ENCODE data around the gene PNKD.

PNKD gene

DNA sequence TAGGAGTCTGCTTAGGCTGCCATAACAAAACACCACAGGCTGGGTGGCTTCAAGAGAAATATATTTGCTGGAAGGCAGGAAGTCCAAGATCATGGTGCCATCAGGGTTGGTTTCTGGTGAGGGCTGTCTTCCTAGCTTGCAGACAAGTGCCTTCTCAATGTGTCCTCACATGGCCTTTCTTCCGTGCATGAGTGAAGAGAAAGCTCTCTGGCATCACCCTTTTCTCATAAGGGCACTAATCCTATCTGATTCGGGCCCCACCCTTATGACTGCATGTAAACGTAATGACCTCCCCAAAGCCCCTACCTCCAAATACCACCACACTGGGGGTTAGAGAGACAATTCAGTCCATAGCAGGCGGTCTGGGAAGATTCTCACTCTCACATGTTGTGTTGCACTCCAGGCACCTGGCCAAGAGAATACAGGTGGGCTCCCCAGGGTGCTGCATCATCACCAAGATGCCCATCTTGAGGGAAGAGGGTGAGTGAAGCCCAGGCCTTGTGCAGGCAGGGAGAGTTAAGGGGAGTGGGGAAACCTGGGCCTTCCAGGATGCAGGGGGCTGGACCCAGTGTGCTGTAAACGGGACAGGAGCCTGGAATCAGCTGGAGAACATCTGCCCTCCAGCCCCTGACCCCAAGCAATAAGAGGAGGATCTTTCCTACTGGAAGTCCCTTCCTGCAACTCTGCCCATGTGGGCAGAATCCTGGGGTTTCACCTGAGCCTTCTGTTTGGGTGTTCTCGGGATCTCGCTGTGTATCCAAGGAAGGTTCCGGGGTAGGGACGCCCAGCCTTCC, 96.5 kb downstream of the PNKD start:
- Histone ChIP-seq H3K9ac (ENCODE audit: low read length) (peak overlapping the region; percentile 68), H3K9me3 (ENCODE audit: control insufficient read depth, low read depth, low read length) (no peaks in the 10 kb centered on the region), H3K27me3 (ENCODE audit: control insufficient read depth, insufficient read depth, low read length) (no peaks in the 10 kb centered on the region), H3K36me3 (ENCODE audit: control insufficient read depth, low read depth, low read length) (no peaks in the 10 kb centered on the region), H3K4me3 (ENCODE audit: low read length) (peak overlapping the region; percentile 72), H3K27ac (ENCODE audit: low read length) (no peak overlapping the region), H3K4me1 (ENCODE audit: control insufficient read depth, low read depth, low read length) (peaks cover 3% of the 10 kb centered on the region)

DNA sequence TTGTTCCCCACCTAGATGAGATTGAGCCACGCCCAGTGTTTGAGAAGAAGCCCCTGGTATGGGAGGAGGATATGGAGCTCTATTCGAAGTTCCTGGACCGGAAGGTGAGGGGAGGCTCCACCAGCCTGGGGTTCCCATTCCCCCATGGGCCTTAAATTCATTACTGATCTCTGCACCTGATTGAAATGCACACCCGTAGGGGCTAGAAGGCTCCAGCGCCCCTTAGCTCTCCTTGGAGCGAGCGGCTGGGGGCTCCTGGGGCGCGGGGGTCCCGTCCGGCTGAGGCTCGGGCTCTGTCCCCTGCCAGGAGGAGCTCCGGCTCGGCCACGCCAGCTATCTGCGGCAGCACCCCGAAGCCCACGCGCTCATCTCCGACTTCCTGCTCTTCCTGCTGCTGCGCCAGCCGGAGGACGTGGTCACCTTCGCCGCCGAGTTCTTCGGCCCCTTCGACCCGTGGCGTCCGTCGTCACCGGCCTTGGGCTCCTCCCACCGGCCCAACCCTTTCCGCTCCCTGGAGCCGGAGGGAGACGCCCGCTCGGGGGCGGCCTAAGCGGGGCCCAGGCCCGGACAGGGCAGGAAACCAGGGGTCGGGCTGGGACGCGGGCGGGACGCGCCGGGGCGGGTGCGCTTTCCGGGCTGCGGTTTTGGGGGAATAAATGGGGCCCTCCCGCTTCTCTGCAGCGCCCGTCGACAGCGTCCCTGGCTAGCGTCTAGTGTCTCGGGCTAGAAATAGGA, 97.3 kb downstream of the PNKD start:
- Histone ChIP-seq H3K27me3 (ENCODE audit: control insufficient read depth, insufficient read depth, low read length) (no peaks in the 10 kb centered on the region), H3K36me3 (ENCODE audit: control insufficient read depth, low read depth, low read length) (no peaks in the 10 kb centered on the region), H3K9me3 (ENCODE audit: control insufficient read depth, low read depth, low read length) (no peaks in the 10 kb centered on the region), H3K4me3 (ENCODE audit: low read length) (peak overlapping the region; percentile 72), H3K9ac (ENCODE audit: low read length) (peak overlapping the region; percentile 68), H3K27ac (ENCODE audit: low read length) (no peak overlapping the region), H3K4me1 (ENCODE audit: control insufficient read depth, low read depth, low read length) (peaks cover 3% of the 10 kb centered on the region)

DNA sequence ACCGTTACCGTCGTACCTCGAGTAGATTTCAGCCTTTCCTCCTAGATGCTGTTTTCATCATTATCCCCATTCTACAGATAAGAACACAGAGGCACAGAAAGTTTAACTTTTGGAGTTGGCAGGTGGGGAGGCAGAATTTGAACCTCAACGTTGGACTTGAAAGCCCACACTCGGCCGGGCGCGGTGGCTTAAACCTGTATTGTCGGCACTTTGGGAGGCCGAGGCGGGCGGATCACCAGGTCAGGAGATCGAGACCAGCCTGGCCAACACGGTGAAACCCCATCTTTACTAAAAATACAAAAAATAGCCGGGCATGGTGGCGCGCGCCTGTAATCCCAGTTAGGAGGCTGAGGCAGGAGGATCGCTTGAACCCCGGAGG, 97.8 kb downstream of the PNKD start:
- Histone ChIP-seq H3K36me3 (ENCODE audit: control insufficient read depth, low read depth, low read length) (no peaks in the 10 kb centered on the region), H3K9me3 (ENCODE audit: control insufficient read depth, low read depth, low read length) (no peaks in the 10 kb centered on the region), H3K27me3 (ENCODE audit: control insufficient read depth, insufficient read depth, low read length) (no peaks in the 10 kb centered on the region), H3K4me3 (ENCODE audit: low read length) (peak overlapping the region; percentile 72), H3K9ac (ENCODE audit: low read length) (peak overlapping the region; percentile 68), H3K4me1 (ENCODE audit: control insufficient read depth, low read depth, low read length) (peaks cover 3% of the 10 kb centered on the region), H3K27ac (ENCODE audit: low read length) (no peak overlapping the region)

DNA sequence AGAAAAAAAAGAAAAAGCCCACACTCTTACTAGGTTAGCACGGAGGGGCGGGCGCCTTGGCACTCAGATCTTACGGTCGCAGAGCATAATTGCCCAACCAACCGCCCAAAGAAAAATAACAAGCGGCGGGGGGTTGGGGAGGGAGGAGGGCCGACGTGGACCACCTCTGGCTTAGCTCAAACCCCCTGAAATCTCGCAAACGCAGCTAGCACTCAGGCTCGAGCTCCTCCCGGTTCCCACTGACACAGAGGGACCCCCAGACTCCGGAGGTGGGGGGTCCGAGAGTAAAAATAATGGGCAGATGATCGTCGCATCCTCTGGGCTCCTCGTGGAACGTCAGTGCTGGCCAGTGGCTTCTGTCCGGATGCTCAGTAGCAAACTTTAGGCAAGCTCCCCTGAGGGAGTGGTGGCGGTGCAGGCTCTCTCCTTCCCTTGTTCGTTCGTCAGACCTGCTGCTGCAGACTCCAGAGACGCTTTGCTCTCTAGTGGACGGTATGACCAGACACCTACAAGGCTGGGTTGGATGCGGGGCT, 98.4 kb downstream of the PNKD start:
- H3K36me3 ChIP-seq (ENCODE audit: control insufficient read depth, low read depth, low read length), result no peaks in the 10 kb centered on the region
- no peak overlapping the region for H3K27ac ChIP-seq (ENCODE audit: low read length)
- H3K9me3 ChIP-seq (ENCODE audit: control insufficient read depth, low read depth, low read length), result no peaks in the 10 kb centered on the region
- no peak overlapping the region for H3K4me3 ChIP-seq (ENCODE audit: low read length)
- H3K4me1 ChIP-seq (ENCODE audit: control insufficient read depth, low read depth, low read length), result peaks cover 3% of the 10 kb centered on the region
- no peaks in the 10 kb centered on the region for H3K27me3 ChIP-seq (ENCODE audit: control insufficient read depth, insufficient read depth, low read length)
- H3K9ac ChIP-seq (ENCODE audit: low read length), result no peak overlapping the region

DNA sequence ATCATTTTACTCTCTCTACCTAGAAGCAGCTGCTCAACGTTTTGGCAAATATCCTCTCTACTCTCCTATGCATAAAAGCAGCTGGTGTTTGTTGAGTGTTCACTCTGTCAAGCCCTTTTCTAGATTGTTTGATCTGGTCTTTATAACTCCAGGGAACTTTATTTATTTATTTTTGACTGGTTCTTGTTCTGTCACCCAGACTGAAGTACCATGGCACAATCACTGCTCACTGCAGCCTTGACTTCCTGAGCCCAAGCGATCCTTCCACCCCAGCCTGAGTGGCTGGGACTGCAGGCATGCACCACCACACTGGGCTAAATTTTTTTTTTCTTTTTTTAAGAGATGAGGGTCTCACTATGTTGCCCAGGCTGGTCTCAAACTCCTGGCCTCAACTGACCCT, 99.0 kb downstream of the PNKD start:
- no peak overlapping the region for H3K4me3 ChIP-seq (ENCODE audit: low read length)
- no peak overlapping the region for H3K27ac ChIP-seq (ENCODE audit: low read length)

GRCh38 chr2:218370410-218371063, 100.2 kb downstream of the PNKD start:
- H3K36me3 ChIP-seq (ENCODE audit: control insufficient read depth, low read depth, low read length), result no peaks in the 10 kb centered on the region
- H3K9ac ChIP-seq (ENCODE audit: low read length), result no peak overlapping the region
- H3K9me3 ChIP-seq (ENCODE audit: control insufficient read depth, low read depth, low read length), result no peaks in the 10 kb centered on the region
- H3K27ac ChIP-seq (ENCODE audit: low read length), result no peak overlapping the region
- no peaks in the 10 kb centered on the region for H3K27me3 ChIP-seq (ENCODE audit: control insufficient read depth, insufficient read depth, low read length)
- peaks cover 3% of the 10 kb centered on the region for H3K4me1 ChIP-seq (ENCODE audit: control insufficient read depth, low read depth, low read length)
- H3K4me3 ChIP-seq (ENCODE audit: low read length), result no peak overlapping the region

More for the DNA sequence above, 99.0 kb downstream of the PNKD start:
- H3K4me1 ChIP-seq (ENCODE audit: control insufficient read depth, low read depth, low read length), result peaks cover 3% of the 10 kb centered on the region
- no peaks in the 10 kb centered on the region for H3K27me3 ChIP-seq (ENCODE audit: control insufficient read depth, insufficient read depth, low read length)
- H3K9me3 ChIP-seq (ENCODE audit: control insufficient read depth, low read depth, low read length), result no peaks in the 10 kb centered on the region
- no peak overlapping the region for H3K9ac ChIP-seq (ENCODE audit: low read length)
- H3K36me3 ChIP-seq (ENCODE audit: control insufficient read depth, low read depth, low read length), result no peaks in the 10 kb centered on the region

DNA sequence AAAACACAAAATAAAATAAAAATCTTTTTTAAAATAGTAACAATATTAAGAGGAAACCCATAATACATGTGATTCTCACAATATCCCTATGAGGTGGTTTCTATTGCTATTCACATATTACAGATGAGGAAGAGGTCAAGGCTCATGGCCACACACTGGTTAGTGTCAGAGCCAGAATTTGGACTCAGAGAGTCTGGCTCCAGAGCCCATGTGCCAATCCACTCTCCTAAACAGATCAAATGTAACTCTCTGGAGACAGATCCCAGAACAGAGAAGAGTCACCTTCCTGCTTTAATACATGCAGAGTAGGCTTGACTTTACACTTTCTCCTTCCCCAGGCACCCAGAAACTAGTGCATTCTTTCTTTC, 101.6 kb downstream of the PNKD start:
- Histone ChIP-seq H3K4me1 (ENCODE audit: control insufficient read depth, low read depth, low read length) (peaks cover 3% of the 10 kb centered on the region), H3K27ac (ENCODE audit: low read length) (no peak overlapping the region), H3K9ac (ENCODE audit: low read length) (no peak overlapping the region), H3K27me3 (ENCODE audit: control insufficient read depth, insufficient read depth, low read length) (no peaks in the 10 kb centered on the region), H3K4me3 (ENCODE audit: low read length) (no peak overlapping the region), H3K36me3 (ENCODE audit: control insufficient read depth, low read depth, low read length) (no peaks in the 10 kb centered on the region), H3K9me3 (ENCODE audit: control insufficient read depth, low read depth, low read length) (no peaks in the 10 kb centered on the region)

DNA sequence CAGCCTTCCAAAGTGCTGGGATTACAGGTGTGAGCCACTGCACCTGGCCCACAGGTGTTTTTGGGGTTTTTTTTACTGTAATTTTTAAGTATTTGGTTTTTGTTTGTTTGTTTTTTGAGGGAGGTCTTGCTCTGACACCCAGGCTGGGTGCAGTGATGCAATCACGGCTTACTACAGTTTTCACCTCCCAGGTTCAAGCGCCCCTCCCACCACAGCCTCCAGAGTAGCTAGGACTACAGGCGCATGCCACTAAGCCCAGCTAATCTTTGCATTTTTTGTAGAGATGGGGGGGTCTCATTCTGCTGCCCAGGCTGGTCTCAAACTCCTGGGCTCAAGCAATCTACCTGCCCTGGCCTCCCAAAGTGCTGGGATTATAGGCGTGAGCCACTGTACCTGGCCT, 104.5 kb downstream of the PNKD start:
- no peaks in the 10 kb centered on the region for H3K27me3 ChIP-seq (ENCODE audit: control insufficient read depth, insufficient read depth, low read length)
- H3K4me3 ChIP-seq (ENCODE audit: low read length), result no peak overlapping the region
- no peaks in the 10 kb centered on the region for H3K9me3 ChIP-seq (ENCODE audit: control insufficient read depth, low read depth, low read length)
- H3K36me3 ChIP-seq (ENCODE audit: control insufficient read depth, low read depth, low read length), result no peaks in the 10 kb centered on the region
- H3K9ac ChIP-seq (ENCODE audit: low read length), result no peak overlapping the region
- no peaks in the 10 kb centered on the region for H3K4me1 ChIP-seq (ENCODE audit: control insufficient read depth, low read depth, low read length)
- H3K27ac ChIP-seq (ENCODE audit: low read length), result no peak overlapping the region

DNA sequence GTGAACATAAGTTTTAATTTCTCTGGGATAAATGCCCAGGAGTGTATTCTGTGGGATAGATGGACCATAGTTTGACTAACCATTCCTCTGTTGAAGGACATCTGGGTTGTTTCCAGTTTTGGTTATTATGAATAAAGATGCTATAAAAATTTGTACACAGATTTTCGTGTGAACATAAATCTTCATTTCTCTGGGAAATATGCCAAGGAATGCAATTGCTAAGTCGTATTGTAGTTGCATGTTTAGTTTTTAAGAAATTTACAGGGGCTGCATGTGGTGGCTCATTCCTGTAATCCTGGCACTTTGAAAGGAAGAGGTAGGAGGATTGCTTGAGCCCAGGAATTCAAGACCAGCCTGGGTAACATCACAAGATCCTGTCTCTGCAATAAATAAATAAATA, 104.9 kb downstream of the PNKD start:
- Histone ChIP-seq H3K4me3 (ENCODE audit: low read length) (no peak overlapping the region), H3K9me3 (ENCODE audit: control insufficient read depth, low read depth, low read length) (no peaks in the 10 kb centered on the region), H3K27ac (ENCODE audit: low read length) (no peak overlapping the region), H3K4me1 (ENCODE audit: control insufficient read depth, low read depth, low read length) (no peaks in the 10 kb centered on the region), H3K27me3 (ENCODE audit: control insufficient read depth, insufficient read depth, low read length) (no peaks in the 10 kb centered on the region), H3K36me3 (ENCODE audit: control insufficient read depth, low read depth, low read length) (no peaks in the 10 kb centered on the region), H3K9ac (ENCODE audit: low read length) (no peak overlapping the region)

- H3K27me3 ChIP-seq (ENCODE audit: control insufficient read depth, insufficient read depth, low read length), result no peaks in the 10 kb centered on the region
- no peaks in the 10 kb centered on the region for H3K4me1 ChIP-seq (ENCODE audit: control insufficient read depth, low read depth, low read length)
- H3K36me3 ChIP-seq (ENCODE audit: control insufficient read depth, low read depth, low read length), result no peaks in the 10 kb centered on the region
Measured at GRCh38 chr2:218378053-218378452, 107.7 kb downstream of the PNKD start.

DNA sequence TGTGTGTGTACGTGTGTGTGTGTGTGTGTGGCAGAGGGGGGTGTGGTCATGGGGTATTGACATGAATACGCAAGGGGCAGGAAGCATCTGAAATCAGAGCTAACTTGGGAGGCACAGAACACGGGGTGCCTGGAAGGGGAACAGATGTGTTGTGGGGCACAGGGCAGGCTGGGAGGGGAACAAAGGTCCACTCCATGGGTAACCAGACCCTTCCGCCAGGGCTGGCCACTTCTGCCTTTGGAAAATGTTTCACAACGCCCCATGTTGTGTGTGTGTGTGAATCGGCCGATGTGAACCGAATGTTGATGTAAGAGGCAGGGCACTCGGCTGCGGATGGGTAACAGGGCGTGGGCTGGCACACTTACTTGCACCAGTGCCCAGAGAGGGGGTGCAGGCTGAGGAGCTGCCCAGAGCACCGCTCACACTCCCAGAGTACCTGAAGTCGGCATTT, 111.6 kb downstream of the PNKD start, which contains the start of gene SLC11A1:
Gene SLC11A1, plus strand, starts transcription at position 358 of the 451 bp plus-strand sequence. CDS start 96 bp downstream, outside the sequence.
- Histone ChIP-seq H3K27me3 (ENCODE audit: control insufficient read depth, insufficient read depth, low read length) (peaks cover 6% of the 10 kb centered on the region), H3K9ac (ENCODE audit: low read length) (no peak within 1 kb of the TSS)

More at GRCh38 chr2:218378053-218378452, 107.7 kb downstream of the PNKD start:
- H3K9me3 ChIP-seq (ENCODE audit: control insufficient read depth, low read depth, low read length), result no peaks in the 10 kb centered on the region
- no peak overlapping the region for H3K9ac ChIP-seq (ENCODE audit: low read length)
- H3K4me3 ChIP-seq (ENCODE audit: low read length), result no peak overlapping the region
- no peak overlapping the region for H3K27ac ChIP-seq (ENCODE audit: low read length)

More for the DNA sequence above, 111.6 kb downstream of the PNKD start, which contains the start of gene SLC11A1:
- no peaks in the 10 kb centered on the region for H3K36me3 ChIP-seq (ENCODE audit: control insufficient read depth, low read depth, low read length)
- H3K4me1 ChIP-seq (ENCODE audit: control insufficient read depth, low read depth, low read length), result no peaks in the 10 kb centered on the region
- no peak within 1 kb of the TSS for H3K4me3 ChIP-seq (ENCODE audit: low read length)
- H3K27ac ChIP-seq (ENCODE audit: low read length), result no peak within 1 kb of the TSS
- no peaks in the 10 kb centered on the region for H3K9me3 ChIP-seq (ENCODE audit: control insufficient read depth, low read depth, low read length)

All from iPS-18a (cell line).